ENCODE data around the gene GABBR1. TPM values are rescaled to one million over a fixed set of nuclear protein-coding genes. Genes with fewer than 3 reads are reported as not detected.
"Not testable (repeated sequence)": the region's sequence is repeated elsewhere in the genome, so short reads cannot be mapped to it uniquely, and the experiment has no call there.

The GABBR1 gene
- total and polyA plus RNA-seq, 2 of the 13 experiments (the other 11 are each of a cell fraction or from before 2014, with no cell fraction given) = 0.07 to 0.37 TPM

DNA sequence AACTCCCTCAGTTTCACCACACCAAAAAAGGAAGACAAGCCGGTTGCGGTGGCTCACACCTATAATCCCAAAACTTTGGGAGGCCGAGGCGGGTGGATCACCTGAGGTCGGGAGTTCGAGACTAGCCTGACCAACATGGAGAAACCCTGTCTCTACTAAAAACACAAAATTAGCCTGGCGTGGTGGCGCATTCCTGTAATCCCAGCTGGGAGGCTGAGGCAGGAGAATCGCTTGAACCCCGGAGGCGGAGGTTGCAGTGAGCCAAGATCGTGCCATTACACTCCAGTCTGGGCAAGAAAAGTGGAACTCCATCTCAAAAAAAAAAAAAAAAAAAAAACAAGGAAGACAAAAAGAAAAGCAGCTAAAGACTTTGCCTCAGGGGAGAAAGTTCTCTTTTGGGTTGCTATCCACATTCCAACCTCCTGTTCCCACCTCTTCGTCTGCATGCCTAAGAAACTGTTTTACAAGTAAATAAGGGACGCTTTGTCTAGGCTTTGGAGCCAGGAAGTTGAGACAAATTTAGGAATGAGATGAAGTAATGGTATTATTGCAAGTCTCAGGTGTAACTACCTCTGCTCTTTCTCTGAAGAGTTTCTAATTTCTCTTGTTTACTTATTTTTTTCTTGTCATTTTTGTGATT, 28.6 kb upstream of the GABBR1 start:
- H4K20me1 ChIP-seq (ENCODE audit: insufficient read depth, low read length); H3K4me2 ChIP-seq (ENCODE audit: low read depth, low read length); H3K79me2 ChIP-seq (ENCODE audit: insufficient read depth, low read length); H2AFZ ChIP-seq (ENCODE audit: low read length); H3K4me1 ChIP-seq (ENCODE audit: insufficient read depth, low read length); BruUV-seq (replicated peaks); ATAC-seq; H3K27ac ChIP-seq (ENCODE audit: extremely low read length, insufficient read depth, low read length); H3K4me3 ChIP-seq (replicated peaks in 1 of 3; ENCODE audit: insufficient read depth in 1 of 3, low read depth in 2 of 3, low read length in 3 of 3); CTCF ChIA-PET (ENCODE audit: low intra/inter-chr PET ratio, low total read pairs); H3K9ac ChIP-seq (ENCODE audit: insufficient read depth, low read depth, low read length); H3K9me3 ChIP-seq (ENCODE audit: low read length); intact Hi-C loops (cut with micrococcal nuclease; ENCODE audit: unreplicated experiment); FAIRE-seq; H3K36me3 ChIP-seq (replicated peaks in 1 of 2; ENCODE audit: control insufficient read depth in 1 of 2, insufficient read depth in 2 of 2, low read length in 2 of 2); DNase-seq (ENCODE audit: low spot score); in situ Hi-C loops (cut with HindIII; ENCODE audit: extremely low pct_ligation_motif_present, low pct_unique_long_range_greater_than_20kb); POLR2A ChIA-PET: not testable (repeated sequence)
- 46% methylated on average over 14 of the region's 14 CpGs for WGBS (ENCODE audit: low lambda C conversion rate)
- H3K27me3 ChIP-seq (ENCODE audit: control insufficient read depth in 1 of 2, insufficient read depth in 2 of 2, low read length in 2 of 2) = peaks cover 0 to 16% of the 10 kb centered on the region in 2 experiments; a peak in 3 of 5 replicates

- FAIRE-seq (no peak), ATAC-seq (no peak)
- no peak overlapping the region for H2AFZ ChIP-seq (ENCODE audit: low read length)
Measured at GRCh38 chr6:29661071-29661470, 28.1 kb upstream of the GABBR1 start.

More at GRCh38 chr6:29661071-29661470, 28.1 kb upstream of the GABBR1 start:
- no peaks in the 10 kb centered on the region for H3K79me2 ChIP-seq (ENCODE audit: insufficient read depth, low read length)
- intact Hi-C loops (cut with micrococcal nuclease; ENCODE audit: unreplicated experiment) (no loop called here), in situ Hi-C loops (cut with HindIII; ENCODE audit: extremely low pct_ligation_motif_present, low pct_unique_long_range_greater_than_20kb) (no loop called here)
- 61% methylated on average over 3 of the region's 3 CpGs for WGBS (ENCODE audit: low lambda C conversion rate)
- peaks cover 0 to 16% of the 10 kb centered on the region in 2 experiments; a peak in 2 of 5 replicates for H3K27me3 ChIP-seq (ENCODE audit: control insufficient read depth in 1 of 2, insufficient read depth in 2 of 2, low read length in 2 of 2)
- no peaks in the 10 kb centered on the region for H4K20me1 ChIP-seq (ENCODE audit: insufficient read depth, low read length)
- H3K9me3 ChIP-seq (ENCODE audit: low read length) = no peaks in the 10 kb centered on the region
- H3K36me3 ChIP-seq (replicated peaks in 1 of 2; ENCODE audit: control insufficient read depth in 1 of 2, insufficient read depth in 2 of 2, low read length in 2 of 2) = no peaks in the 10 kb centered on the region
- no peak overlapping the region for H3K9ac ChIP-seq (ENCODE audit: insufficient read depth, low read depth, low read length)
- POLR2A ChIA-PET = no interaction called here
- no peak overlapping the region for H3K27ac ChIP-seq (ENCODE audit: extremely low read length, insufficient read depth, low read length)
- CTCF ChIA-PET (ENCODE audit: low intra/inter-chr PET ratio, low total read pairs) = no interaction called here
- no peak overlapping the region for H3K4me3 ChIP-seq (replicated peaks in 1 of 3; ENCODE audit: insufficient read depth in 1 of 3, low read depth in 2 of 3, low read length in 3 of 3)
- H3K4me2 ChIP-seq (ENCODE audit: low read depth, low read length) = no peak overlapping the region
- no peak for TF ChIP-seq ZNF33A (CRISPR knock-in tag; IDR thresholded peaks at IDR 0.05; ENCODE audit: borderline replicate concordance)
- TF ChIP-seq ZNF30 (CRISPR knock-in tag; IDR thresholded peaks at IDR 0.05) = no peak
- TF ChIP-seq PHF21A (CRISPR knock-in tag; IDR thresholded peaks at IDR 0.05) = no peak
- TF ChIP-seq ZKSCAN8 (CRISPR knock-in tag; IDR thresholded peaks at IDR 0.05; ENCODE audit: borderline replicate concordance) = no peak
- TF ChIP-seq CBX1 (IDR thresholded peaks at IDR 0.05; ENCODE audit: low read depth) = no peak
- no peak for TF ChIP-seq ZNF709 (CRISPR knock-in tag; IDR thresholded peaks at IDR 0.05)
- TF ChIP-seq ZNF792 (CRISPR knock-in tag; IDR thresholded peaks at IDR 0.05) = no peak
- TF ChIP-seq SRSF1 (optimal IDR thresholded peaks at IDR 0.05; ENCODE audit: low read depth, low read length) = no peak
- TF ChIP-seq, protein P1, sequence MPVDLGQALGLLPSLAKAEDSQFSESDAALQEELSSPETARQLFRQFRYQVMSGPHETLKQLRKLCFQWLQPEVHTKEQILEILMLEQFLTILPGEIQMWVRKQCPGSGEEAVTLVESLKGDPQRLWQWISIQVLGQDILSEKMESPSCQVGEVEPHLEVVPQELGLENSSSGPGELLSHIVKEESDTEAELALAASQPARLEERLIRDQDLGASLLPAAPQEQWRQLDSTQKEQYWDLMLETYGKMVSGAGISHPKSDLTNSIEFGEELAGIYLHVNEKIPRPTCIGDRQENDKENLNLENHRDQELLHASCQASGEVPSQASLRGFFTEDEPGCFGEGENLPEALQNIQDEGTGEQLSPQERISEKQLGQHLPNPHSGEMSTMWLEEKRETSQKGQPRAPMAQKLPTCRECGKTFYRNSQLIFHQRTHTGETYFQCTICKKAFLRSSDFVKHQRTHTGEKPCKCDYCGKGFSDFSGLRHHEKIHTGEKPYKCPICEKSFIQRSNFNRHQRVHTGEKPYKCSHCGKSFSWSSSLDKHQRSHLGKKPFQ (CRISPR knock-in tag; IDR thresholded peaks at IDR 0.05; ENCODE audit: insufficient replicate concordance) = no peak
- TF ChIP-seq, protein P2, sequence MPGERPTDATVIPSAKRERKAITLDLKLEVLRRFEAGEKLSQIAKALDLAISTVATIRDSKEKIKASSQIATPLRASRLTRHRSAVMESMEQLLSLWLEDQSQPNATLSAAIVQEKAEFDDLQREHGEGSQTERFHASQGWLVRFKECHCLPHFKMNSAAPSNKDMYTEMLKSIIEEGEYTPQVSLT (CRISPR knock-in tag; IDR thresholded peaks at IDR 0.05; ENCODE audit: borderline replicate concordance, low read depth) = no peak
- H3K4me1 ChIP-seq (ENCODE audit: insufficient read depth, low read length) = no peaks in the 10 kb centered on the region
- no TSS peak for BruUV-seq (replicated peaks)
- DNase-seq (ENCODE audit: low spot score) = no peak
